GM21528 (cell line): ENCODE measurements around the gene KBTBD2.
"Not testable (repeated sequence)": the region's sequence is repeated elsewhere in the genome, so short reads cannot be mapped to it uniquely, and the experiment has no call there.

Source experiments
- ATAC-seq: cut with Tn5 transposase; IDR thresholded peaks from one replicate; pipeline ENCODE4 v1.9.1; 2021; ENCODE audit warnings: mild to moderate bottlenecking, moderate library complexity; ENCODE audit not compliant: unreplicated experiment, low FRiP score

KBTBD2 gene

DNA sequence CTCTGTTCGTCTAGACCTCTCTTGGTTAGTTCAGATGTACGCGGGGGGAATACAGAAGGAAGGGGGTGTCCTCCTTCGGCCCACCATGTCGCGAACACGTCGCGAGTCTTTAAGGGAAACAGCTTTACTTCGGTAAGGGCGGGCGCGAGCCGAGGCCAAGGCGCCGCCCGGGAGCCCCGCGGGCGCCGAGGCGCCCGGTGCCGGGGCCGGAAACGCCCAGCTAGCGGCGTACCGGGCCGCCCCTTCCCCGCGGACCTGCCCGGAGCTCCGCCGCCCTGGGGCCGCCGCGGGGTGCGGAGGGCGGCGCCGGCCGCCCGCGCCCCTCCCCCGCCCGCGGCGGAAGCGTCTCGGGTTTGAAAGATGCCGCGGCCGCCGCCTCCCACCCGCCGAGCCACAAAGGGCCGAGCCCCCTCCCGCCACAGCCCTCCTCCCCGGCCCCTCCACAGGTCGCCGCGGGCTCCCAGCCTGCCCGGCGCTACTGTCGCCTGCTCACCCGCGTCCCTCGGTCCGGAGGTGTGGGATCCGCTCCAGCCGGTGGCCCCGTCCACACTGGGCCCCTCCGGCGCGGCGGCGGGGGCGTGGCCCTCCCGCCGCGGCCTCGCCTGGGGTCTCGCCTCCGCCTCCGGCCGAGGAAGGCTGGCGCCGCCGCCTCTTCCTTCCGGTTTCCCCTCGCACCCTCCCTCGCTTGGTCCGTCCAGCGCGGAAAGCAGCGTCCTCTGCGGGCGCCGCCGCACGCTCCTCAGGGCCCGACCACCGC is at the start of gene KBTBD2:
Gene KBTBD2 (minus strand): TSS at position 718 of the 757 bp plus-strand sequence. CDS start 12,156 bp downstream, outside the sequence.
- peak; percentile 63 for ATAC-seq

DNA sequence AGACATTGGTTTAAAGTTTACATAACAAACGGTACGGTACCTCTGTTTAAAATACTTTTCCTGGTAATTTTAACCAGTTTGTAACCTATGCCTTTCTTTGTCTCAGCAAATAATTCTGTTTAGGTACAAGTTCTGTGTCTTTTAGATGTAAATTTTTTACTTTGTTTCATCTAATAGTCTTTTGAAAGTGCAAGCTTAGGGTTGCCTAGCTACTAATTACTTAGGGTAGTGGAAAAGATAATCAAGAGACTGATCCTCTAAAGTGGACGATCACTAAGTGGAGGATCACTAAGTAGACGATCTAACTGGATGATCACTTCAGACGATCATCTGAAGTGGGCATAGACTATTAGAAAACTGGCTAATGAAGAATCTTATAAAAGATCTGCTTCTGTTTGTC is 49.6 kb upstream of the KBTBD2 start:
- ATAC-seq, result no peak

DNA sequence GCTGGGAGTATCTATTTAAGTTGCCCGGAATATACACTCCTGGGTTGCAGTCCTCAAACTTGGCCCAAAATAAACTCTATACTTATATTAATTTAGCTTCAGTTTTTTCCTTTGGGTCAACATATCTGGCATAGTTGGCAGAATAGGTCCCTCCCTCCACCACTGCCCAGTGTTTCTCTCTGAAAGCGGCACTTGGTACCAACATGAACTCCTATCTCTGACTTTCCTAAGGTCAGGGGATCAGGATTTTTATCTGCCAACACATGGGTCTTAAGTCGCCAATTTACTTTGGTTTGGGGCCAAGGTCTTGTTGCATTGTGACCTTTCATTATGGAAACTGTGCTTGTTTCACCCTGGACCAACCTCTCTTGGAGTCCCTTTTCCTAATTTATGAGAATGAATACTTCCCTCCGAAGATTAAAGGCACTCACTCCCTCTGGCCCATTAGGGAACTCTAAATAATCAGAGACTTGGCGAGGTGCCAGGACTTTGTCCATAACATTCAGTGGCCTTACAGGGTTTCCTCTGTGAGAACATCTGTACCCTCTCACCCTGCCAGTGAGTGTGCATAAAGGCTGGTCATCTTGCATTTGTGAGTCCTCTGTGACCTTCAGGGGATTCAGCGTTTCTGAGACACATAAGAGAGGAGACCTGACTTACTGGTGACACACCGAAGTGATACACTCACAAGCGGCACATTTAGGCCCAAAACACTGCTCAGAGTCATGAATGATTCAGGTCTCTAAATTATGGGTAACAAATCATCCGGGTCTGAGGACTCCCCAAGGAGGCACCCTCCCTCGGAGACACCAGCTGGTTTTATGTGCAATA is 46.0 kb upstream of the KBTBD2 start:
- ATAC-seq, result no peak

DNA sequence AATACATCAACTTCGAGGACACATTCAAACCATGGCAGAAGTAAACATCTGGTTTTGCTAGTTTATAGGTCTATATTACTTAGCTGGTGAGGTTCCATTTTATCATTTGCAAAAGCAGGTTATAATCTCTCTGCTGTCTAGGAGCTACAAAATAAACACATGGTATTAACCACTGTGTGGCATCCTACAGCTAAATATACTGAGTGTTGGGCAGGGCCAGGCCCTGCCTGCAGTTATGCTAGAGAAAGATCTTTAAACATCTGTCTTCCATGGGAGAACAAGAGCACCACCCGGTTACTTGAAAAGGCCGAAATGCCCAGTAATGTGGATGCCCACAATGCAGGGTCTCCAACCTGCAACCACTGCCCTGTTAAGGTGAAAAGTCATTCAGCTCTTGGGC is 45.1 kb upstream of the KBTBD2 start:
- ATAC-seq, result no peak

DNA sequence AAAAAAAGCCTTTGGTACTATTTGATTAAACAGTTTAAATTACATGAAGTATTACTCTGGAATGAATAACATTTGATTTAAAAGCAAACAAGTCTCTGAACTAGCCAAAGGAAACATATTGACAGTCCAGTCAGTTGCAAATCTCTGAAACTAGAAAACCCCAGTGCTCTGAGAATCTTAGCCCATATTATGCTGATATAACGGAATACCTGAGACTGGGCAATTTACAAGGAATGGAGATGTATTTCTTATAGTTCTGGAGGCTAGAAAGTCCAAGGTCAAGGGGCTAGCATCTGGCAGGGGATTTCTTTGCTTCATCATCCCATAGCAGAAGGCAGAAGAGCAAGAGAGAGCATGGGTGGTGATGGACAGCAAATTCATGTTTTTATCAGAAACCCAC is 44.0 kb upstream of the KBTBD2 start:
- no peak for ATAC-seq

DNA sequence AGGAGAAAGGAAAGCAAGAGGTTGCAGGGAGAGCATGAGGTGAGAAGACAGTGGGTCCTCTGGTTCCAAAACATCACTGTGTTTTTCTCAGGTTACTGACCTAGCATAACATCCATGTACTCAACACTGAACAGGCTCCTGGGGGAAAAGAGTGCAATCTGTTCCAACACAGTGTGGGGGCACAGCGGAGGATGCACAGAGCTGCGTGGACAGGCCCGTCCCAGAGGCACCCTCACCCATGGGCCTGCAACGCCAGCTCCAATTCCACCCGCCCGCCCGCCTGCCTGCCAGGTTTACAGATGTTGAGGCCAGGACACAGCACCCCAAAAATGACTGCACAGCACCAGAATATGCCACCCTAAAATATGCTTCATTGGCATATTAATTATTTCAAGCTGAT is 38.8 kb upstream of the KBTBD2 start:
- no peak for ATAC-seq

DNA sequence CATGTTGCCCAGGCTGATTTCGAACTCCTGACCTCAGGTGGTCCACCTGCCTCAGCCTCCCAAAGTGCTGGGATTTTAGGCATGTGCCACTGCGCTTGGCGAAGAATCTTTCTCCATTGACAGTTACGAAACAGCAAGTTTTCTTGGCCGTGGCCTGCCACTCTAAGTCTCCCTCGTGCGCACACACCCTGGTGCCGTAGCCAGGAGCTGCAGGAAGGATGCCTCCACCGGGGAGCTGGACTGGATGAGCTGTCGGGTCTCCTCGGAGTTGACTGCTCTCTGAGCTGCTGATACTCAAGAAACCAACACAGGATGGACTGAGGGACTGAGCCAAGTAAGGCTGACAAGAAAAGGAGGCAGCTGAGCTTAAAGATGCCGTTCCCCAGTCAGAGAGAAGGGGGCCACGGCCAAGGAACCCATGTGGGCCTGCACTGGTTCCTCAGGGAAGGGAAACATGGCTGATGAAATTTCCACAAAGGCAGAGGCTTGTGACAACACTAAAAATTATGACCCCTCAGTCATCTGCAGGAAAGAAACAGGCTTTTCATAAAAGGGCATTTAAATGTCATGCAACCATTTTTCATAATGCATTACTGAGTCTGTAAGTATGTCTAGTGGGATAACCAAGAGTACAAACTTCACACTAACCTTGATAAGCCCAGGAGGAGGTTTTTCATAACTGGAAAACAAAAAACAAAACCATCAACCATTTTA is 38.0 kb upstream of the KBTBD2 start:
- no peak for ATAC-seq

DNA sequence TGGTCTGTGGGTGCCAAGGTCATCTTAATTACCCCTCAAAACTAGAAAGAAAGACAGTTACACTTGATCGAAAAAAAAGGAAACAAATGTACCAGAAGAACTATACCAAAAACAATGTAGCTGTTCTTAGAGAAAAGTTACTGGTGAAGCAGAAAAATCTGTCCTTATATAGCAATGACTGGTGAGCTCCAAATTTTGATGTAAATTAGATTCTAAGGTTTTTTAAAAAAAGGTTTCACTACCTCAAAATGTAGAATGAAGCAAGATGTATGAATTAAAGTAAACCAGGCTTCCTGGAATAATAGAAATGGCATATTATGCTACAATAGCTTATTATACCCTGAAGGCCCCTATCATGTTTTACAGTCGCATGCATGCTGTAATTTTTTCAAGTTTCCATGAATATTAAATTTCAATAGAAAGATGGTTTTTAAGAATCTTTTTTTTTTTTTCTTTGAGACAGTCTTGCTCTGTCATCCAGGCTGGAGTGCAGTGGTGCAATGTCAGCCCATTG is 37.3 kb upstream of the KBTBD2 start:
- no peak for ATAC-seq

DNA sequence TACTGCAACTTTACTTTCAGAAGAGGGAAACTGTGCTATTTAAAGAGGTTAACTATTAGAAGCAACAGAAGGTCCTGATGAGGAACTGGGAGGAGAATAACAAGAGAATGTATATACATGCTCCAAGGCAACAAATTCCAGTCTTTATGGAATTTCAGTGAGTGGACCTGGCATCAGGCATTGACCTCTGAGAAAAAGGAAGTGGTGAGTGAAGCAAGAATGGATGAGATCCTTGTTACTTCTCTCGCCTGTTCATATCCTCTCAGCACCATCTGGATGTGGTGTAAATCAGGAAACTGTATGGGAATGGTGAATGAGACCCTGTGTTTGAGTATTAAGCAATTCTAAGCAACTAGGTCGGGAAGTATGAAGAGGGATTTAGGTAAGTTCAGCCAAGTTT is 30.3 kb upstream of the KBTBD2 start:
- ATAC-seq, result no peak

DNA sequence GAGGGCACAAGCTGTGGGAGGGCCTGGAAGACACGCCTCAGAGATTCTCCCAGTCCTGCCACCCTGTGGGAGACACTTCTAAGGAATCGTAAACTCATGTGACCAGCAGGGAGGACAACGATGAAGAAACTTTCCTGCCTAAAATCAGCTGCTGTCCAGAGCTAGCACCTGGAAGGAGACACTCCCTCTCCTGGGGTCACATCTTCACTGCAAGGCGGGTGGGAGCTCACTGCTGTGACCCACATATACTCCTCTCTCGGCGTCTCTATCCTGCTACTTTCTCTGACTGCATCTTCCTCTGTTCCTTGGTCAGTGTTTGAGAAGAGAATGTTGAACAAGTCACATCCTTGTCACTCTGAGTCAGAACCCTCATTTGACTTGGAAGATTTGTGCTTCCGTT is 25.4 kb upstream of the KBTBD2 start:
- ATAC-seq, result not testable (repeated sequence)

DNA sequence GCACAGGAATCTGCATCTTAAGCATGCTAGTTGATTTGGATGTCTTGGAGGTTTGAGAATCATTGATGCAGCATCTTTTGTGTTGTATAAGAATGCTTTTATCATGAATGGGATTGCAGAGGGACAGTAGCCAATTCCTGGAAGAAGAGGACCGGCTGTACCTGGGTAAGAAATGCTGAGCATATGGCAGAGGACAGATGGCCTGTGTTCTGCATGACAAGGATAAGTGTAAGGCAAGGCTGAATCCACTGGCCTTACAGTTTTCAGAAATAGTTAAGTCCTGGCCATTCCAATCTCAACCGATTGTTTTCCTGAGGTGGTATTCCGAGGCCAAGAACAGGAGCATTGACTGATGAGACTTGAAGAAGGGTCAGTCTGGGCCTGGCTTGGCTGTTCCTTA is 24.4 kb upstream of the KBTBD2 start:
- no peak for ATAC-seq

DNA sequence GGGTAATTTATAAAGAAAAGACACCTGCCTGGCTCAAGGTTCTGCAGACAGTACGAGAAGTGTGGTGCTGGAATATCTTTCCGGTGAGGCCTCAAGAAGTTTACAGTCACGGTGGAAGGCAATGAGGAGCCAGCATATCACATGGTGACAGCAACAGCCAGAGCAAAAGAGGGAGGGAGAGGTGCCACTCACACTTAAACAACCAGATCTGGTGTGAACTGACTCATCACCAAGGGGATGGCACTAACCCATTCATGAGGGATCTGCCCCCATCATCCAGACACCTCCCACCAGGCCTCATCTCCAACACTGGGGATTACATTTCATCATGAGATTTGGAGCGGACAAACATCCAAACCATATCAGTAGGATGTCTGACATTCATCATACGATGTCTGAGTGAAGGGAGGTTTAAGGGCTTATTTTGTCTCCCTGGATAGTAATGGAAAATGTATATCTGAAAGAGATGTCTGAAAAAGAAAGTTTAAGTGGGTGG is 23.5 kb upstream of the KBTBD2 start:
- ATAC-seq, result no peak

DNA sequence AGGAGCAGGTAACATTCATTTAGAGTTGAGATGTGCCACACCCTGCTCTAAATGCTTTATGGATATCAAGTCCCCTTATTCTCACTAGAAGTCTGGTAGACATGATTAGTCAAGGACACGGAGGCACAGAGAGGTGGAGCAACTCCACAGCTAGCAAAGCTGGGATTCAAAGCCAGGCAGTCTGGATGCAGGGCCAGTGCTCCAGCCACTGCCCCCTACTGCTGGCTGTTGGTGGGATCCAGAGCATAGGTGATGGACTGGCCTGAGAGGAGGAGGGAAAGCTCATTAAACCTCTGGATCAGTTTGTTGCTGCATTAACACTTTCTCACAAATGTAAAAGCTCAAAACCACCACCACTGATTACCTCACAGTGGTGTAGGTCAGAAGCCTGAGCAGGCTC is 22.6 kb upstream of the KBTBD2 start:
- no peak for ATAC-seq

DNA sequence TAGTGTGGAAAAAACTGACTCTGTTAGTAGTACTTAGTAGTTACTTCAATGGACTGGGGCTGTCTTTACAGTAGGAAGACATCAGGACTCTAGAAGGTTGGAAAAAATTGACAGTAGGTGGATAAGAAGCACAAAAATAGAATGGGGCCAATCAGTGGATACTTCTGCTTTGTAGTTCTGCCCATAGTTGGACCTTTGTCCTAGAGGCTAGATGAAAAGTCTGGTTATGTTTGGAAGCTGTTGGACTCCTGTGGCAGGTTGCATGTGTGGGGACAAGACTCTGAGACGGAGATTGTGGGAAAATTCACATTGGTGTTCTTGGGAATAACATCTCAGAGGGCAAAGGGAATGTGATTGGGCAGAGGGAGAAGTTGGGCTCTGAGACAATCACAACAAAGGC is 18.6 kb upstream of the KBTBD2 start:
- ATAC-seq, result no peak

DNA sequence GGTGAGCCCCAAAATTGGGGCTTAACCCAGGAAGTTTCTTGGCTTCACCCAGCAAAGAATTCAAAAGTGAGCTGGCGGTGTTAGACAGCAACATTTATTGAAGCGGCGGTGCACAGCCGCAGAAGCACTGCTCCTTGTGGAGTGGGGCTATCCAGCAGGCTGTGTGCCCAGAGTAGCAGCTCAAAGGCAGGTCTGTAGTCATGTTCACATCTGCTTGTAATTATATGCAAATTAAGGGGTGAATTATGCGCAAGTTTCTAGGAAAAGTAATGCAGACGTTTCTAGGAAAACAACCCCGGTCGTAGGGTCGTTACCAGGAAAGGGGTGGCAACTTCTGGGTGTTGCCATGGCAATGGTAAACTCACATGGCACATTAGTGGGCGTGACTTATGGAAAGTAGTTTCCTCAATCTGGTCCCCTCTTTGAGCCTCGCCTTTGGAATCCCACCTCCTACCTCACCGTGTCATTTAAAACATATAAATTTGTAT is 13.7 kb upstream of the KBTBD2 start:
- ATAC-seq, result no peak

DNA sequence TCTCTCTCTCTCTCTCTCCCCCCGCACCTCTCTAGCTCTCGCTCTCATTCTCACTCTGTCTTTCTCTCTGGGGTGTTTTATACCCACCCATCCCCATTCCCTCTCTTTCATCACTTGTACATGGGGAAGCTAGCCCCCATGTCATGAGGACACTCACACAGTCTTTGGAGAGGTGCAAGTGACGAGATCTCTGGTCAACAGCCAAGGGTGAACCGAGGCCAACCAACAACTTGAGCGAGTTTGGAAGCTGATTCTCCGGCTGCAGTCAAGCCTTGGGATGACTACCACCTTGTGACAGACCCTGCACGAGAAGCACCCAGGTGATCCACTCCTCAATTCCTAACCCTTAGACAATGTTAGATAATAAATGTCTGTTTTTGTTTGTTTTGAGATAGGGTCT is 10.1 kb upstream of the KBTBD2 start:
- ATAC-seq, result no peak

DNA sequence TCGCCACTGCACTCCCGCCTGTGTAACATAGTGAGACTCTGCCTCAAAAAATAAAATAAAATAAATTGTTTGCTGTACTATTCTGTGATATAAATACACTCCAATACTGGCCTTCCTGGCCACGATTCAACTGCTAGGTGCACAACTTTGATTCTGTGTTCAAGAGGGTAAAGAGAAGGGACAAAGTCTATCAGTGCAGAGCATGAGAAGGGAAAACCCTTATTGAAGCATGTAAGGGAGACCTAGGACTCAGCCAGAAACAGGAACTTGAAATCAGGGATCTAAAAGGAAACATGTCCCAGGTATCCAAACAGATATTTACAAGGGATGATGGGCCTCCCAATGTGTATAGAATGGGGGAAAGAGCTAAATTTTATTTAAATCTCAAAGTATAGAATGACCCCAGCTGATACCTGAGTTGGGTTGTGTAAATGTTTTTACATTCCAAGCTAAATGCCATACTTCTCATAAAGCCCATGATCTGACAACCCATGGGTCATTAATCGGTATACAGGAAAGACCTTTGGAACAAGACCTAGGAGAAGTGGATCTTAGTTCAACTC is 9.0 kb upstream of the KBTBD2 start:
- ATAC-seq, result no peak

DNA sequence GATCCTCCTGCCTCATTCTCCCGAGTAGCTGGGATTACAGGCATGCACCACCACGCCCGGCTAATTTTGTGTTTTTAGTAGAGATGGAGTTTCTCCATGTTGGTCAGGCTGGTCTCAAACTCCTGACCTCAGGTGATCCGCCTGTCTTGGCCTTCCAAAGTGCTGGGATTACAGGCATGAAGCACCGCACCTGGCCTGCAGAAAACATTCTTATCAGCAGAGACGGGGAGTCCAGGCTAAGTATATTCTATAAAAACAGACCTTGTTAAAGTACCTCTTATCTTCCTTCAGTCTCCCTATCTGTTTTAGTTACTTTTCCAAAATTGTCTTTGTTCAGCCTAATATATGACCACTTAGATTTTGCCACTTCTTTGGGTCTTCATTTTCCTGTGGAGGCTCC is 5.8 kb upstream of the KBTBD2 start:
- not testable (repeated sequence) for ATAC-seq

DNA sequence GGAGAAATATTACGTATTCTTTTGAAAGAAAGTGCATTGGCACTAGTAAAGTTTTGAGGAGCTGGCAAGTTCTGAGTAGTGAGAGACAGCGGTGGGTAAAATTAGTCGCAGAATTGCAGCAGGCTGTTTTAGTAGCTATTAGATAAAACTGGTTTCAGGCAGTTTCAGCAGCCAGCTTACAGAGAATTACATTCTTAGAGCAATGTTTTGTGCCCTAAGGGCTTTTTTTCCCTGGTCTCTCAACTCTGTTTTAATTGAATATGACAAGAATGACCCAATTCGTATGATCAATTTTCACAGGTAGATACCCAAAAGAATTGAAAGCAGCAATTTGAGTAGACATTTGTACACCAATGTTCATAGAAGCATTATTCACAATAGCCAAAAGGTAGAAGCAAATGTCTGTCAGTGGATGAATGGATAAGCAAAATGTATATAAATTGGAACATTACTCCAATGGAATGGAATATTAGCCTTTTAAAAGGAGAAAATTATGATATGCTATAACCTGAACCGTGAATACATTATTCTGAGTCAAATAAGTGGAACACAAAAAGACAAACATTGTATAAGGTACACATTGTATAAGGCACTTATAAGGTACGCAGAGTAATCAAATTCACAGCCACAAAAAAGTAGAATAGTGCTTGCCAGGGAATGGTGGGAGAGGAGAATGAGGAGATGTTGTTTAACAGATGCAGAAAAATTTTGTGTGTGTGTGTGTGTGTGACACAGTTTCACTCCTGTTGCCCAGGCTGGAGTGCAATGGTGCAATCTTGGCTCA is 5.2 kb upstream of the KBTBD2 start:
- ATAC-seq, result no peak

DNA sequence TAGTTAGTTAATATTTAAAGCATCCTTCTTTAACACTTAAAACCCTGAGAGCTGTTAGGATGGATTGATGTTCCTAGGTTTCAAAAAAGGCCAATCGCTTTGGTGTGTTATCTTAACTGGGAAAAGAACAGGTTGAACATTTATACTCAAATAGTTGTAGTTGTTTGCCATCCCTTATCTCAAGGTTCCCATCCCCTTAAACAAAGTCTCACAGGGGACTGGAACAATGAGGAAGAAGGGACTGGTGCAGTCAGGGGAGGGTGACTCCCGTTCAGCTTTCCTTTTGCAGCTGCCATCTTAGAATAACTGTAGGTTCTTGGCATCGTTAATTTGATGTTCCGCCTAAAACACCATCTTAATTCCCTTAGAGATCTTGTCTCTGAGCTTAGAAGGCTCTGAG is 2.6 kb upstream of the KBTBD2 start:
- ATAC-seq, result no peak
